Activated CD8-positive, alpha-beta memory T cell treated with anti-CD3 and anti-CD28 coated beads for 4 hours (primary cell): Measurements from ENCODE around the gene BTBD7.

ENCODE experiments used
- DNase-seq, 2 donors: peaks; one replicate each; pipeline ENCODE4 v3.0.0-alpha.2; 2020; ENCODE audit warnings: low read depth in 2 of 2

The BTBD7 gene

DNA sequence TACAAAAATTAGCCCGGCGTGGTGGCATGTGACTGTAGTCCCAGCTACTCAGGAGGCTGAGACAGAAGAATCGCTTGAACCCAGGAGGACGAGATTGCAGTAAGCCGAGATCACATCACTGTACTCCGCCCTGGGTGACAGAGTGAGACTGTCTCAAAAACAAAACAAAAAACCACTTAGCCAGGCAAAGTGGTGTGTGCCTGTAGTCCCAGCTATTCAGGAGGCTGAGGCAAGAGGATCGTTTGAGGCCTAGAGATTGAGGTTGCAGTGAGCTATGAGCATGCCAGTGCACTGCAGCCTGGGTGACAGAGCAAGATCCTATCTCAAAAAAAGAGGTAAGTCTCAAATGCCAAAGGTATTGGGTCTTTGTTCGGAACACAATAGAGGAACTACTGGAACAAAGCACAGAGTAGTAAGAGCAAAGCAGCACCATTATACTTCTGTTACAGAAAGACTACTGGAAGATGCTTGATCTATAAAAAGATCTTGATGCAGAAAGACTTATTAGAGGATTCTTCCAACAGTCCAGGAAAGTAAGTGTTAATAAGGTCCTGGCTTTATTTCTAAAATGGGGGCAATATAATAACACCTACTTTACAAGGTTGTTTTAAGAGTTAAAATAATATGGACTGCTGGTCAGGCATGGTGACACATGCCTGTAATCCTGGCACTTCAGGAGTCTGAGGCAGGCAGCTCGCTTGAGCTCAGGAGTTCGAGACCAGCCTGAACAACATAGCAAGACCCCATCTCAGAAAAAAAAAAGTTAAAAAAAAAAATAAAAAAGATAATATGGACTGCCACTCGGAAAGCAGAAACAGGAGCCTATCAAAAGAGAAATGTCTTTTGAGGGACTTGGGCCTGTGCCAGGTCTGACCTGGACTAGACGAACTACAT, 29.9 kb downstream of the BTBD7 start:
- DNase-seq, result no peak

DNA sequence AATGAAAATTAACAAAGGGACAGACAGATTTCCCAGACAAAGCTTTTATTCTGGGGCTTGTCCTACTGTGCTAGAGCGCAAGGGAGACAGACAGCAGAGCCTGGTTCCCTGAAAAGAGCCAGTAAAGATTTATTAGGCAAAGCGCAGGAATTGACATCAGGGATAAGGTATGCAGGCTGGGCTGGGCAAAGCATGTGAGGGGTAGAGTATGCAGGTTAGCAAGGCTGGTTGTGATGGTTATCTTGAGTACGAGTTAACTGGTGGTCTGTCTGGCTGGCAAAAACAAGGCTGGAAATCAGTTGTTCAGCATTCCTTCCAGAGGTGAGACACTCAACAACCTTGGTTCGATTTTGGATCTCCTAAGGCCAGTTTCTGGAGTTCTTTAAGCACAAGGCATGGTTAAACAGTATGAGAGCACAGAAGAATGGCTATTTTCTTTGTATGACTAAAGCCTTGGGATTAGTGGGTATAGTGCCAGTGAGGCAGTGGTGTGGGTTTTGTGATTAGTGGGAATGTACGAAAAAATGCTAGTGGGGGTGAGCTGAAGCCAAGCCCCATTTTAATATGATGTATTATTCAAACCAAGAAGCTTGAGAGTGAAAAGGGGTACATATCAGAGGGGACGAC, 30.9 kb downstream of the BTBD7 start:
- no peak for DNase-seq

DNA sequence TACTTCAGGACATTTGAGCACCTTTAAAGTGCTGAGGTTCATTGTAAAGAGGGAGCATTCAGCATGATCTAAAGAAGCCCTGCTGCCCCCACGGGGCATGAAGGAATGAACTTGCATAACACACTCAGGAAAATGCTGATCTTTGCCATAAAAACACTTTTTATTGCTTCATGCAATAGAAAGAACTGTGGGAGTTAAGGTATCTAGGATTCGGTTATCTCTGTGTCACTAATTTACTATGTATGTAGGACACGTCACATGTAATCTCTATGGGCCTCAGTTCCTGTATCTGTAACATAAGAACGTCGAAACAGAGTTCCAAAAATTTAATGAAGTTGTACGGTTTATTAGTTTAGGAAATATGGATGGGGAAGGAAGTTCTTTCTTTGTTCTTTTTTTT, 33.0 kb downstream of the BTBD7 start:
- DNase-seq, result no peak

DNA sequence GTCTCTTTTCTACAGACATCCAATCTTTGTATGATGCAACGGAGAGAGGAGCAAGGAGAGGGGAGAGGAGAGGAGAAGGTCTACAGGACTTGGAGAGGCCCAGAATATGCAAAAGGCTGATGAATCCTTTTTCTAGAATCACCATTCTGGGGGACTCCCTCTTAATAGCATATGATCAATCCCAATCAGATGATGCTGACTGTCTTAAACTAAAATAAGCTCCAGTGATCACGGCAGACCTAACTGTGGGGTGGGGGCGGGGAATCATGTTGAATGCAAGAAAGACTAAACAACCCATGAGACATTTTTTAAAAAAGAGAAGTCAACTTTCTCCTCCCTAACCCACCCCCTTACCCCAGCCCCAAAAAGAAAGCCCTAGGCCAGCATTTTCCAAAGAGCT, 33.4 kb downstream of the BTBD7 start:
- no peak for DNase-seq

DNA sequence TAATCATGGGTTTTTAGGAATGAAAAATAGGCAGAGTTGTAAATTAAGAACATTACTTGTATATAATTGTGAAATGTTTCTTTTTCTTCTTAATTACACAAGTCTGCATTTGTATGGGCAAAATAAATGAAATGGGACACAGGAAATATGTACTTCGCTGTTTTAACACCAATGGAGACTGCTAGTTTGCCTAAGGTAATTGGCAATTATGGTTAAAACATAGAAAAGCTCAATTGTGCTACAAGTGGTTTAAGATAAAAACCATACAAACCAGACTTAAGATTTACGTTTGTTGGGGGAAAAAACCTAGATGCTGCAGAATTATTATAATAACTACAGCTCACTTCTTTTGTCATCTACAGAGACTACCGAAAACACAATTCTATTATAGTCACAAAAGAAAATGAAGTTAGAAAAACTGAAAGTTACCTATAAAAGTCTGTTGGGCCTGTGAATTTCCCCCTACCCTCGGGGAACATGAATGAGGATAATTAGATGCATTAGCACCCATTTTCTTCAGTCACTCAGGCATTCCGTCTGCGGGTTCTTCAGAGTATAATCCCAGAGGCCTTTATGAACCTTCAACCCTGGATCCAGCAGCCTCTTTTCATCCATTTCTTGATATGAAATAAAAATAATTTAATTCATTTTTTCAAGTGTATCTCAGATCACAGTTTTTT, 37.2 kb downstream of the BTBD7 start:
- no peak for DNase-seq

DNA sequence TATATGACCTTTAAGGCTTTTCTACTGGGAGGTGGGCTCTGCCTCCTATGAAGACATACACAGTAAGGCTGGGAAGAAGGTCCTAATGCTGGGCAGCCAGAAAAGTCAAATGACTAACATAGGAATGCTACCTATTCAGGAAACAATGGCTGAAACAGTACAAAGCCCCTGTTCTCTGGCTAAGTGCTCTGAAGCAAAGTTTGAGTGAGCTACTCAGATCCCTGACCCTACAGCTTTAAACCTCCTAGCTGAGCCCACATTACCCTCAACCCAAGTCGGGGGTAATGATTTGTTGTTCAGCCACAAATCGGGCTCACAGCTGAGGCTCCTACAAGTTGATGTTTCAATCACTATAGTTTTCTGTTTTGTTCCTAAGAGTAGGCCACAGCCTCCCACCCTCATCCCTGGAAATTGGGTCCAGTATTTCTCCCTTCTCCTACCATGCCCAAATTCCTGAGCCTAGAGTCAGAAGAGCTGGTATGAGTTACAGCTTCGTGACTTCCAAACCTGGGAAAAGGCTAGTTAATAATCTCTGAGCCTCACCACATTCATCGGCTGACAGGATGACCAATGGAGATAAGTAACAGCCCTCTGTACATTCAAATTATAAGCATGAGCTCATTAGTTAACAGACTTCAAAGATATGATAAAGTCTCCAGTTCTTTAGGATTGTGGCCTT, 46.5 kb downstream of the BTBD7 start:
- DNase-seq, result no peak

DNA sequence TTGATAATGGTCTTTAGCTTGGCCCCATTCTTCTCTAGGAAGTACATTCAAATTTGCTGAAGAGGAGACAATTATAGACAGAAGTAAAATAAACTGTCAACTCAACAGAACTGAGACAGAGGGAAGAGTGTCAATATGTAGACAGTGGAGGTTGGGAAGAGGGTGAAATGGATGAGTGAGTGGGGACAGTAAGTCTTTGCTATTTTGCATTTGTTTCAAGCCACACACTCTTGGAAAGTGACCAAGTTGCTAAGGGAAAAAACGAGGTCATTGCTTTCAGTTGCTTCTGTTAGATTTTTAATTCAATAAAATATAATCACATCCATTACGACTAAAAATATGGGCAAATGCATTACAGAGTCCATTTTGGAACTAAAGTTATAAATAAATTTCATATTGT, 47.8 kb downstream of the BTBD7 start:
- DNase-seq, result no peak

DNA sequence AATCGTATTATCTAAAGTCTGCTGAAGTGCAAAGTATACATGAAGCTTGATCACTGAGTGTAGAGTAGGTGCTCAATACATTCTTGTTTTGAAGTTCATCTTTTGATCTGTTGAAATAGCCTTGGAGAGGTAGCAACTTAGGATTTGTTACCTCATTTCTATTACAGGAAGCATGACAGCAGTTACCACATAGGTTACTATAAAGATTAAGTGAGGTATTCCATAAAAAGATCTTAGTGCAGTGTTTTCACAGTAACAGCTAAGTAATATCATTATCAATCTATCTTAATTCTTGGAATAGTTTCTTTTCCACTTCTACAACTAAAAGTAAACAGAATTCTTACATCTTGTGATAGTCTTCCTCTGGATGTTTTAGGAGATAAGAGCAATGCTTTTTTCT, 50.9 kb downstream of the BTBD7 start:
- DNase-seq, result no peak

DNA sequence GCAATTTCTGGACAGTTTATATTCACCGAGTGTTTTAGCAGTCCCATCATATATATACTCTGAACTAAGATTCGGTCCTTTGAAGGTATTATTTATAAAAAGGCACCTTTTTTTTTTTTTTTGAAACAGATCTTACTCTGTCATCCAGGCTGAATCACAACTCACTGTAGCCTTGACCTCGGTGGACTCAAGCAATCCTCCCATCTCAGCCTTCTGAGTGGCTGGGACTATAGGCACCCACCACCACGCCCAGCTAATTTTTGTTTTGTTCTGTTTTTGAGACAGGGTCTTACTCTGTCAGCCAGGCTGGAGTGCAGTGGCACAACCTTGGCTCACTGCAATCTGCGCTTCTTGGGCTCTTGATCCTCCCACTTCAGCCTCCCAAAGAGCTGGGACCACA, 52.1 kb downstream of the BTBD7 start:
- DNase-seq, result no peak

DNA sequence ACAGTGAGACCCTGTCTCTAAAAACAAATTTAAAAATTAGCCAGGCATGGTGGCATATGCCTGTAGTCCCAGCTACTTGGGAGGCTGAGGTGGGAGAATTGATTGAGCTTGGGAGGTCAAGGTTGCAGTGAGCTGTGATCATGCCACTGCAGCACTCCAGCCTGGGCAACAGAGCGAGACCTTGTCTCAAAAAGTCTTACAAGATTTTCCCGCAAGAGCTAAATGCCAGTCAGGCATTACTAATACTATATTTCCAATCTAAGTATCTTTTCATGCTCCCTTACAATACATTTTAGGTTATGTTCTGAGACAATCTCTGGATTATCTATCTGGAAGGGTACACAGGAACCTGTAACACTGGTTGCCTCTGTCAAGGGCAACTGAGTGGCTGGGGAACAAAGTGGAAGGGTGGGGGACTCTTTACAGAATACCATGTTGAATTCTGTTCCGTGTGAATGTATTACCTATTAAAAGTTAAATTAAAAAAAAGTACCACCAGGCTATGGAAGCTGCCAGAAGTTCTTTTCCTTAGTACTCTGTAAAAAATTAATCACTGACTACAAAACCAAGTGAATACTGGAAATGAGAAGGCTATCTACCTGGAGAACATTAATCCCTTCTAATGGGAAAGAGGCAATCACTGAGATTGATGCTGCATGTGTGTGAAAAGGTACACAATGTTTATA, 56.7 kb downstream of the BTBD7 start:
- DNase-seq, result no peak

DNA sequence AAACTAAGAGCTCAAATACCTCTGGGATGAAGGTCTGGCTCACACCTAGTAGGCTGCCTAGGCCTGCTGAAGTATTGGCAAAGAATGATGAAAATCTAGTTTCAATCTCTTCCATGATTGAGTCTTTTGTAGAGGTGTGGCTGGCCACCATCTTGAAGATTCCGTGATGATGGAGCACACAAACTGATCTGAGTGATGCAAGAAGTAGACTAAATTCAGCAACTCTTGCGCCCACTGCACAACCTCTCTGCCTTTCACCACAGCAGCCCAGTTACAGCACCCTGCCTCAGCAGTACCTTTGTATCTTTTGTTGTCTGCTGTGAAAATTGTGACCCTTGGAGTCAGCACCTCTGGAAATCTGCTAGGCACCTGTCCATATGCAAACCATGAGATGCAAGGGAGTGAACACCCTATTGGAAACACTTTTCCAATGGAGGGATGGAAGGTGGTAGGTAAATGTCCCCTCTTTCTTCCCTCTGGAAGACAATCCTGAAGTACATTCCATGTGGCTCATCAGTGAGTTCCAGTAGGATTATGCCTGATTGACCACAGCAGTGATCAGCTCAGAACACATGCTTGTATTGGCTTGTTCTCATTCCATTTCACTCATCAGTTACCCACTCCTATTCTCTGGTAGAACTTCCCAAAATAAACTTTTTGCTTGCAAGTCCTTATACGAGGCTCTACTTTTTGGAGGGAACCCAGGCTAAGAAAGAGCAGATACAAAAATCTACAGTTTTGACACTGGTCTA, 58.6 kb downstream of the BTBD7 start:
- DNase-seq, result no peak

DNA sequence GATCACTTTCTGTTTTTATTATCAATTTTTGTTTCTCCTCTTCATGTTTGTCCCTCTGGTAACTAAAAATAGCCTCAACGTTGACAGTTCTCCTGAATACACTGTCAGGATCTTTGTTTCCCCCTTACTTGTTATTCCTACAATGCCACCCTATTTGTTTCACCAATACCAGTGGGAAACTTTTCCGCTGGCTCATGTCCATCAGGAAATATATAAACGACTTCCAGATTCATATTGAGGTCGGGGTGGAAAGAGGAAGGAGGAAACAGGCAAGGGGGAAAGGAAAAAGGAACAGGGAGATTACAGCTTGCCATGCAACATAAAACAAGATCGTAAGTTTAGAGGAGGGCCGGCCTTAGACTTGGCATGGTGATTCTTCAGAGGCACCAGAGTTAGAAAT, 61.7 kb downstream of the BTBD7 start:
- DNase-seq, result no peak

DNA sequence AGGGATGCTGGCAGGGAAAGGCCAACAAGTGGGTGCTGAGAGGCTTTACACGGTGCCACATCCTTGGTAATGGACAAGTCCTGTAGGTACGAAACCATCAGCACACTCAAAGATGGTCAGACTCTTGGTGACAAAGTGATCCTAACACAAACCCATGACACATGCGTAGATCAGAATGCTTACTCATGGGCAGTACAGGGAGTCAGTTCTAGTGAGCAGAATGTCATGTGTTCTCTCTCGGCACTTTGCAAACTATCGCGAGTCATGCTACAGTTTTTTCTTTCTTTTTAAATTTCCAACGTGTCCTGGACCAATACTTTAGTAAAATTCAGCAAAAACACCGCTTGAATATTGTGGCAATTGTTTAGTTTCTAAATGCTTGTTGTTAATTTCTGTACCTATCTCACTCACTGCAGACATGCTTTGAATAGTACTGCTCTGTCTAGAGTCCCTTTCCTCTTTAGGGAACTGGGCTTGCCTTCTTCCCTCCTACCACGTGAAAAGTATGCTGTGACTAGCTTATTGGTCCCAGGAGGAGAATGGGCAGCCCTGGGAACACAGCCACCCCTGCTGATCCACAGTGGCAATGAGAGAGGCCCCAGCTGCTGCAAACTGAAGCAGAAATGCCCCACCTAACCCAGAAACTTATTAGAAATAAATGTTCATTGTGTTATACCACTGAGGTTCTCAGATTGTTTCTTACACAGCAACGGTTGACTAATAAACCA, 63.3 kb downstream of the BTBD7 start:
- DNase-seq, result no peak

DNA sequence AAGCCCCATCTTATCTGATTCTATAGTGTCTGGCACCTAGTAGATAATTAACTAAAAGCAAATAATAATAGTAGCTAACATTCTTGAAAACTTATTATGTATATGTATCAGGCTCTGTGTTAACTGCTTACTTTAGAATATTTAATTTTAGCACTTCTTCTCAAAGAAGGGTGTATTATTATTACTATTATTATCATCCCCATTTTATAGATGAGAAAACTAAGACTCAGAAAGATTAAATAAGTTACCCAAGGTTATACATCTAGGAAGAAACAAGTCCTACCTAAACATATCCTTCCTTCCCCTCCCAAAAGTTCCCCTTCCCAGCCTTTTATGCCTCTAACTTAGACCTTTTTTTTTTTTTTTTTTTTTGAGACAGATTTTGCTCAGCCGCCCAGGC, 64.4 kb downstream of the BTBD7 start:
- no peak for DNase-seq

DNA sequence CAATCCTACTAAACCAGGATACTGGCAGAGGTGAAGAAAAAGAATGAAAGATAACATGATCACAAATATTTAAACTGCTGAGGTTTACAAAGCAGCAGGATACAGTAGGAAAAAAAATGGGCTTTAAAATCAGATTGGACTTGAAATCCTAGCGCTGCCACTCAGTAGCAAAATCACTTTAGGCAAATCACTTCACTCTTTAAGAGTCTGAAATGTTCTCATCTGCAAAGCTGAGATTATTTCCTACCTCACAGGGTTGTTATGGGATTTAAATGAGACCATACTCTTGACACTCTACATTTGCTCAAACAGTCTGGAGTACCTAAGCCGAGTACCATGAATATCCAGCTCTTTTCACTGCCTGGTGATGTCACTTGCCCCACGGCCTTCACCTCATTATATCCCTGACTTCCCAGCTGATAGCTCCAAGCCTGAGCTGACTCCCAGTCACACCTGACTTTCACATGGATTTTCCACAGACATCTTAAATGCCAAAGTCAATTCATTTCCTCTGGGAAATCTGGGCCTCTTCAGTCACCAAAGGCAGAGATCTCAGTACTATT, 65.6 kb downstream of the BTBD7 start:
- no peak for DNase-seq

DNA sequence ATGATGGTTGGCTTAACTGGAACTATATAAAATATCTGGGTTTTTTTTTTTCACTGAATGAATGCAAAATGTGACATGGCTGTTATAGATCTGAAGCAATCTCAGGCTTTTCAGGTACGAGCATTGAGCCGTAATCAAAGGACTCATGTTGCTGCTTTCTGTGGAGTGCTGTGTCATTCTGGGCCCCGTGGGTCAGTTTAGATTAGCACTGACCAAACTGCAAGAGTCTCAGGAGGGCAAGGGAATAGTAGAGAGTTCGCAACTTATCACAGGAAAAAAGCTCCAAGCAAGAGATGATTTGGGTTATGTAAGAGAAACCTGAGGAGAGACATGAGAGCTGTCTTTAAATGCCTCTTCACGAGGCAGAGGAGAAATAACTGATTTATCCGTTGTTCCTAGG, 66.7 kb downstream of the BTBD7 start:
- no peak for DNase-seq

DNA sequence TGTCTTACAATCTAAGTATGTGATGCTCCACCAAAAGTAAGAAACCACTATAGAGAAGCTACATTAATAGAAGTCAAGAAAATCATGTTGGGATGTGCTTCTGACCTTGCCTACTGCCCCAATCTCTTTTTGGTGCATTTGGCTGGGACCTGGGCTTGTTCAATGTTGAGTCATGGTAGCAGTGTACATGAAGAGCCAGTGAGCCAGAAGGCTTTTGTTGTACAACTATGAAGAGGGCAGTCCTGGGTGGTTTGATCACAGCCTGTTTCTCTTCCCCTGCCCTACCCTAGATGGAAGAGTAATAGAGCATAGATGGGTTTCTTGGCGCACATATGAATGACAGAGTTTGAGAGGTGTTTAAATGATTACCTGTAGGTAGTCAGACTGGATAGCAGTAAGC, 69.4 kb downstream of the BTBD7 start:
- no peak for DNase-seq

DNA sequence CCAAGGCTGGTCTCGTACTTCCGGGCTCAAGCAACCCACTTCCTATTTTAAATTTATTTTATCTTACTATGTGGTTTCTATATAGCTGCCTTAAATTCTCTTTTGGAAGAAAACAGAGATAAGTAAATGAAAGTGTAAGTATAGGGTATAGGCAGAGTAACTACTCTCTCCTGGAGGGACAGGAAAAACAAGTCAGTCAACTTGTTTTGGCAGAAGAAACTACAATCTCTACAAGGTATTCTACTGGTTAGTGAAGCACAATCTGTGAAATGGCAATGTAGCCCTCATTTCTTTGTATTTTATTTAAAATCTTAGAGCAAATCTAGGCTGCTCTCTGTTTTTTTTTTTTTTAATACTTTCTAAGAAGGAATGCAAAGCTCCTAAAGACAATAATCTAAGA, 70.4 kb downstream of the BTBD7 start:
- DNase-seq, result no peak

DNA sequence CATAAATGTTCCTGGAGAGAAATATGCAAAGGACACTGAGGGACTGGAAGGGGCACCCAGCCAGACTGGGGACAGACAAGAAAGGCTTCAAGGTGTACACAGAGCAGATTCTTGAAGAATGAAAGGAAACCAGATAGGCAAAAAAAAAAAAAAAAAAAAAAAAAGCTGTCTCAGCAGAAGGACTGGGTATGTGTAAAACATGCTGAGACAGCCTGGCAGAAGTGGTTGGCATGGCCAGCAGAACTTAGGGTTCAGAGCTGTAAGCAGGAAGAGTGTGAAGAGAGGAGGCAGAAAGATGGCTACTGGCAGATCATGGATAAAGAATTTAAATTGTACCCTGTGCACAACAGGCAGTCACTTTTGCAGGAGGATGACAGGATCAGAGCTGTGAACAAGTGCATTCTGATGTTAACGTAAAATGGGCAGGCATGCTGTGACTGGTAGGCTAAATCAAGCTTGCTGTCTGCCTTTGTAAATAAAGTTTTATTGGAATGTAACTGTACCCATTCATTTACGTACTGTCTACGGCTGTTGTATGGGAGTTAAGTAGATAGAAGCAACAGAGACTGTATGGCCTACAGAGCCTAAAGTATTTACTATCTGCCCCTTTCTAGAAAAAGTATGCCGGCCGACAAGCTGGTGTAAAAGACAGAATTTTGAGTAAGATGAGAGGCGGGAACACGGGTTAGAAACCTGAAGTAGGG, 83.6 kb downstream of the BTBD7 start:
- no peak for DNase-seq
